Measurements from ENCODE around the gene SYS1.
"Not testable (repeated sequence)": the region's sequence is repeated elsewhere in the genome, so short reads cannot be mapped to it uniquely, and the experiment has no call there.

The SYS1 gene

DNA sequence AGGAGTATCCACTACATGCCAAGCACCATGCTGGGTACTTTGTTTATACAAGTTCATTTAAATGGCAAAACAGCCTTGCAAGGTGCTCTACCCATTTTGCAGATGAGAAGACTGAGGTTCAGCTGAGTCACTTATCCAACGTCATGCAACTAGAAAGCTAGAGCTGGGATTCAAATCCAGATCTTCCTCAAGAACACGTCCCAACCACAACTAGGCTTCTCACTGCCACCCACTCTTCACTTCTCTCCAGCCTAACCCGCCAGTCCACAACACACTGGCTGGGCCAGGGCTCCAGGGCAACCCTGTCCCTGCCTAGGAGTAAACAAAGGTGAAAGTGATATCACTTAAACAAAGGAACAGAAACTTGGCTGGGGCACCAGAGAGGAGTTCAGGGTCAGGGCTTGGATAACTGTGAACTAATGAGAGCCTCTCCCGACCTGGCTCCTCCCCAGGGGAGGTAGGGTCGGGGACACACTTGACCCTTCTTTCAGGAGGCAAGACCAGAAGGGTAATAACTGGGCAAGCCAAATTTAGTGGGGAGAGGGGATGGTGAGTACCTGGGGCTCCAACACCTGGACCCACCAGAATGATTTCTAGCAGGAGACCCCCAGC lies 22.6 kb upstream of the SYS1 start:
- no peak for DNase-seq

DNA sequence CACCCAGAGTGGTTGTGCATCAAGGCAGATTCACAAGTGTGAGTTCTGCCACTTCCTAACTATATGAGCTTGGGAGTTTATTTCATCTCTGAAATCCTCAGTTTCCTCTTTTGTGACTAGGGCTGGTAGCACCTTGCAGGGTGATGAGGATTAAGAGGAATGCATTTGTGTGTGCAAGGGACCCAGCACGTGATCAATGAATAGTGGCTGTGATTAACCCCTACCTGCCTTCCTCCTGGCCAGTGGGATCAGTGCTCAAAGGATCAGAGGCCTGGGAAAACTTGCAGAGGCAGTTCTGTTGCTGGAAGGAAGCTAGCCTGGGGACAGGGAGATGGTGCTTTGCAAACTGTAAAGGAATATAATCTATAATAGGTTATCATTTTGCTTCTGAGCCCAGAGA lies 22.0 kb upstream of the SYS1 start:
- DNase-seq: no peak

DNA sequence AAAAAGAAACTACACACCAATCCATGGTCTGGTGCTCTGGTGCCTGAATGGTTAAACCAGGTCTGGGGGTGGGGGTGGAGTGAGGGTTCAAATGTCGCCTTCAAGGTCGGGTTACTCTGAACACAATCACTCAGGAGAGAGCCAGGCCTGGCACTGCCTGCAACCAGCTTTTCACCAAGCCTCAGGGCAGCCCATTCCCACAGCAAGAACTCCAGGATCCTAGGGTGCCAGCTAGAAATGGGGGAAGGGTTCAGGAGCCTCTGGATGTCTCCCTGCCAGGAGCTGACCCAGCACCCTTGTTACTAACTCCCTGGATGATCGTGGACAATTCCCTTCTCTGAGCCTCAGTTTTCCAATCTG lies 21.4 kb upstream of the SYS1 start:
- DNase-seq: no peak

DNA sequence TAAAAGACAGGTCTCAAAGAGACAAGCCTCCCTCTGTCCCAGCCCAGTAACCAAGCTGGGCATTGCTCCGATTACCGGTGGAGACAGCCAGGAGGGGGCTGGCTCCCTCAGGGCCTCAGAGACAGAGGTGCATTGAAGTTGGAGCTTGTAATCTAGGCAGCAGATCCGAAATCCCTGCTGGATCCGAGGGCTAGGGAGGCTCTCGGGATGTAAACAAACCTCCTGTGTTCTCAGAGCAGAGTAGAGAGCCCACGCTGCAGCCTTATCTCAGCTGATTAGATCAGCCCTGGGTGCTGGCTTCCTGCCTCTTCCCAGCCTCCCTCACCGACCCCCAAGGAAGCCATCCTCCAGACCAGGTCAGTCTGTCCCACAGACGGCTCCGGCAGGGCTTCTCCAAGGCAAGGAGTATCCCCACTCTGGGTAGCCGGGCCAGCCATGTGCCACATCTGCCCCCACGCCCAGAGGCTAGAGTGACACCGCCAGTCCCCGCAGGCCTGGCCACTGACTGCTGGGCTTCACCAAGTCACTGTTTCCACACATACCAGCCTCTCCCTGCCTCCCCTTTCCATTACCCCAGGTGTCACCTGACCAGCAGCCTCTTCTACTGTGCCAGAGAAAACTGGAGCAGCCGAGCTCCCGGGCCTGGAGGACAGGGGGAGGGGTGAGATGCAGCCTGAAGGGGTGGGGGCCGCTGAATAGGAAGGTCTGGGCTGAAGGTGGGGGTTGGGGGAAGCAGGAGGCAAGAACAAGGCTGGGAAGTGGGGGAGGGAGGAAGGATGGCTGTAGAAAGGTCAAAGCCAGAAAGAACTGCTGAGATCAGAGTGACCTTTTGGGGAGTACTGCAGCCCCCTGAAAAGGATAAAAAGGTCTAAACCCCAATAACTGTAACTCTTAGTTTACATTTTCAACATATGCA lies 20.8 kb upstream of the SYS1 start:
- no peak for DNase-seq

DNA sequence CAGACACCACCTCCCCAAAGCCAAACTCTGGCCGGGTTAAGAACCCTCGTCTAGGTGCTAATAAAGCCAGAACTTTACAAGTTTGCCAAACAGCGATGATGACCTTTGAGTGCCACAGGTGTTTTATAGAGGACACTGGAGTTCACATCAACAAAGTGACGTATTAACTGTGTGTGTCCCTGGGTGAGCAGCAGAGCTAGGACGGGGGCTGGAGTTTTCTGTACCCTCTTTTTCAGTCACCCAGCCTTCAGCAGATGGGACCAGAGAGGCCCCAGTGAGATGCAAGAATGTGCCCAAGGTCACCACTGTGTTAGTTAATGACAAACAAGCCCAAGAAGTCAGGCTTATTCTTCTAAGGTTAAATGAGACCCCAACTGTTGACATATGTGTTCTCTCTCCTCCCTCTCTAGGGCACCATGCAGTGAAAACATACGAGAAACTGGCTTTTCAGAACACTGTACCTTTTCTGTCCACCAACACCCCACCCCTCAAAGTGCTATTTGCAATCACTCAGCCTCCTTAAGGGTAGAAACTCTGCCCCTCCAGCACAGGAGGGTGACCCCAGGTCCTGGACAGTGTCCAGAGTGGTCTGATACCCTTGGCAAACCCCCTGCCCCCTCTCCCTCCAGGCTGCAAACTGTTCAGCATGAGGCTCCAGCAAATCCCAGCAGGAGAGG lies 20.0 kb upstream of the SYS1 start:
- no peak for DNase-seq

DNA sequence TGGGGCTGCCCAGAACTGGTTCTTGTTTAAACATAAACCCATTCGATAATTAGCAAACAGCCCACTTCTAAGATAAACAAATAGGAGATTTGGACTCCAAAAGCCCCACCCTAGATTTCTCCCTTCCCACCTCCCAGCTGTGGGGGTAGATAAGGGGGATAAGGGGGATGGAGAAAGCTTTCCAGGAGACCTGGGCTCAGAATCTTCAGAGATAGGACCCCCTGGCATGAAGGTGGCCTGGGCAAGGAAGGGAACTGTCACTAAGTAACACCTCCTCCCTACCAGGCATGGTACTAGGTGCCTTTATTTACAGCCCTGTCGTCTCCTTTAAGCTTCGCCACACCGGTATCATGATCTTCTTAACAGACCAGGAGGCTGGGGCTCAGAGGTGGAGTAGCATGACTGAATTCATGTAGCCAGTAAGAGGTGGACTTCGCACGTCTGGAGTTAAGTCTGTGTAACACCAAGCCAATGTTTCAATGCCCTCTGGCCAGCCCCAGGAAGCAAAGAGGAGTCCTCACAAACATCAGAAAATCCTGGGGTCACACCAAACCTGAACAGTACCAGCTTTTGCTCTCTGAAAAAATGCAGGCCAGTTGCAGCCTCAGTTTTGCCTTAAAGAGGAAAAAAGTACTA lies 19.3 kb upstream of the SYS1 start:
- peak; percentile 26 for DNase-seq

DNA sequence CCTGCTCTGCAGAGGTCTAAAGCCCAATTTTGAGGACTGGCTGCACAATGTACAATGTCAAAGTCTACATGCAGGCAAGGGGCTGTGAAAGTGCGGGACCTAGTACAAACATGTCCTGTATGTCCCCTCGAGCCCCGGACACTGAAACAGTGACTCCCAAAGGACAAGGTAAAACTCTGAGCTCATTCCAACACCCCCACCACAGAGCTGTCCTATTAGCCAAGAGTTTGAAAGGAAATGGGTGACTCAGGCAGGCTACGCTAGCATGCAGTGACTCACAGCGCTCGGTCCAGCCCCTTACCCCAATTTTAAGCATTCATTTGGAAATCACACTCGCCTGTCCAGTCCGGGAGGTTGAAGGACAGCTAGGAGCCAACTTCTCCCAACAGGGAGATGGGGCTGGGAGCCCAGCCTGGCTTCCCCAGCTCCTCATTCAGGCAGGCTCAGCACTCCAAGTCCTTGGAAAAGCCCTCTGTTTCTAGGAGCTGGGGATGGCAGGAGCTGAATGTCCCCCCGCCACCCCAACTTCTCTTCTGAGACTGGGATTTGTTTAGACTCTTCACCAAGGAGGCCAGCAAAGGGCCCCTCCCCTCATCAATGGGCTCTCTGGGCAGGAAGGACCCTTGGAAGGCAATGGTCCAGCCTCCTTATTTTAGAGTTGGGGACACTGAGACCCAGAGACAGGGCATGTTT lies 18.6 kb upstream of the SYS1 start:
- DNase-seq: no peak

DNA sequence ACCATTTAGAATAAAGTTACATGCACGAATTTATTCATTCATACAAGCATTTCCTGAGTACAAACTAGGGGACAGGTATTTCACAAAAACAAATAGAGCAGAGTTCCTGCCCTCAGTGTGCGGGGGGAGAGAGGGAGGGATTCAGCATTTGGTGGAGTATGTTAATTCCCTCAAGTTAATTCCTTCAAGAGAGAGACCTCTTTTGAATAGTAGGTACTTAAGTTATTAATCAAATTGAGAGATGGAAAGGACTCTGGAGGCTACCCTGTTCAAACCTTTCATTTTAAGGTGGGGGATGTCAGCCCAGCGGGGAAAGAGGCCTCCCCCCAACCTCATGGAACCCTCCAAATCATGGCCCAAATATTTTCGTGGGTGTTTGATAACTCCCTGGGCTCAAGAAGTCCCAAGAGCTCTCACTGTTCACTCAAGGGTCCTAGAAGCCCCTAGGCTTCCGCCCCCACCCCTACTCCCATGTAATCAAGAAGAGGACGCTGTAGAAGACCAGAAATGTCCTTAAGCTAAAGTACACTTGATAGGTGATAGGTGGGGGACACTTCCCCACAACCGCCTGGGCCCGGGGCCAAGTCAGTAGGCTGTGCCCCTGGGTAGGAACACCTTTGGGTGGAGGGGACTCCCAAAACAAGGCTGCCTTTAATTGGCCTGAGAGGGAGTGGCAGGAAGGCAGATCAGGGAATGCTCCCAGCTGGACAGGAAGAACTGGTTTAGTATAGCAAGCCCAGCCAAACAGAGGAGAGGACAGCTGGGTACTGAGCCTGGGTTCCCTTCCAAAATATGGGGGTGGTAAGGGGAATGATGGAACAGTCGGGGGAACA lies 17.6 kb upstream of the SYS1 start:
- no peak for DNase-seq

DNA sequence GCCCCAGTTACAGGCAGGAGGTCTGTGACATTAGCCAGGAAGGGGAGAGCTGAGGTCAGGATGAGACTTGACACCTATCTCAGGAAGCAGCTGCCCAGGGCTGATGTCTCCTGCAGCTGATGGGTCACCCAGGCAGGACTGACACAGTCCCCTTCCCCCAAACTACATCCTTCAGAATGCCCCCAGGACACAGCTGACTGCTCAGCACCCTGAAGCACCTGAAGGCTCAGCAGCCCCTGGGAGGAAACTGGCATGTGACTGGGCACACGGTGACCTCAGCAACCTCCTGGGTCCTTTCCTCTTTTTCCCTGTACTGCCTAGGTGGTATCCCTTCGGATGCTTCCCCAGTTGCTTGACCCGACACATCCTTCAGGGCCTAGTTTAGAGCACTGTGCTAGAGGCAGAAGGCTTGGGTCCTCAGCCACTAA lies 16.7 kb upstream of the SYS1 start:
- no peak for DNase-seq

DNA sequence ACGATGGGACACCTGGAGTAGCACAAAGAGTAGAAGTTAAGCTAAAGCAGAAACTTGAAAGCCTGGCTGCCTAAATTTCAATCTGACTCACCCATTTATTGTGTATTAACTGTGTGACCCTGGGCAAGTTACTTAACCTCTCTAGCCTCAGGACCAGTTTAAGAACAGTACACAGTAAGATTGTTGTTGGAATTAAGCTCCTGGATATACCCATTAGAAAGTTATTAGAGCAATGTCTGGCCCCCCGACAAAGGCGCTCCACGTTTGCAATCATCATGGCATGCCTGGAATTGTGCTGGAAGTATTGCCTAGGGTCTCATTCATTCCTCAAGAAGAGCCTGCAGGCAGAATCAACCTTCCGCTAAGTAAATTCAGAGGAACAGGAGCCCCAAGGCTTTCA lies 16.1 kb upstream of the SYS1 start:
- no peak for DNase-seq

DNA sequence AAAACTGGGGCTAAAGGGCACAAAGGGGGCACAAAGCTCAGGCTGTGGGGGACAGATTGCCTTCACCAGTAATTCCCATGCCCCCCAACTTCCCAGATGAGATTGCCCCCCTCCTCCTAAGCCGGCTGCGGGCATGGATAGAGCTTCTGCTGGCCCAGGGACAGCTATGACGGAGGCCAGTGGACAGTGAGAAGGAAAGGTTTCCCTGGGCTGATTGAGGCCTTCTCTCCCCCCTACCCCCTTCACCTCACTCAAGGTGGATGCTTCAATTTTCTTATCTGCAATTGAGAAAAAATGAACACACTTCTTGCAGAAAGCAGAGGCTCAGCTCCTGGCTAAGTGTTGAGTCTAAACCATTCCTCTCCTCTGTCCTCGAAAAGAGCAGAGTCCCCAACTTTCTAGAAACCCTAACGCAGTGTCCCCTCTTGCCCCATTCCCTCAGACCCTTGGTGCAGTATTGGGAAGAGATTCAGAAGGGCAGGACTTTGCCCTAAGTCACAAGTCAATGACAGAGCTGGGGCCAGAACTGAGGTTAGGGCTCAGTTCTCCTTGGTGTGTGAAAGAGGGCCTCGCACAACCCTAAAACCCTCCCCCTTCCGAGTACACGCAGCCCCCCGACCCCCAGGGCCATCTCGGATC lies 15.5 kb upstream of the SYS1 start:
- no peak for DNase-seq

DNA sequence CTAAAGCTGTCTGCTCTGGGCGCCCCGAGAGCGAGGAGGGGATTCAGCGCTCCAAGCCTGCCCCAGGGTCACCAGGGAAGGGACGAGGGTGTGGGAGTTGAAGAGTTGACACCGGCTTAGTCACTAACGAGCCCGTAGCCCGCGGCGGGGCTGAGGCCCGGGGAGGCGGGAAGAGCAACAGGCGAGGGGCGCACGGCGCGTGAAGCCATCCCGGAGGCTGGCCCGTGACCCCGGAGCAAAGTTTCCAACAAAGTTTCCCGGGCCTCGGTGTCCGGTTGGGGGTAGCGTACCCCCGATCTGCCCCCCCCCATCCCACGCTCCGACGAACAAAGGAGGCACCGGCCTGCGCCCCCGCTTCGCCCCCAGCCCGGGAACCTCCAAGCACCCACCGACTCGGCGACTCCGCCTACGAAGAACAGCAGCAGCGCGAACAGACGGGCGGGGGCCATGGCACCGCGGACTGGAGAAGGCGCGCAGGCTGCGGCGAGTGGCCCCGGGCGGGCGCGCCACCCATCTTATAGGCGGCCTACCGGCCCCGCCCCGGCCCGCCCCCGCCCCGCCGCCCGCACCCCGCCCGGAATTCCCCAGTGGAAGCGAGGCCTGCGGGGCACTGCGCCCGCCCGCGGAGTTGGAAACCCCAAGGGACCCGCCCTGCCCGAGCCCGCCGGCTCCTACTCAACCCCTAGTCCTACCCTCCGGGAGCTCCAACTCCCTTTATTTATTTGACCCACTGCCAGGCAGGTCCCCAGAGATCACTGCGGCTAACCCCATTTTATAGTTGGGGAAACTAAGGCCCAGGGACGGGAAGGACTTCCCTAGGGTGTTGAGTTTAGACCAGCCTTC lies 14.8 kb upstream of the SYS1 start, which contains the start of gene SDC4:
Gene SDC4 (minus strand): TSS at position 489 of the 843 bp plus-strand sequence. CDS start 40 bp downstream, at position 449.
- DNase-seq: no peak

DNA sequence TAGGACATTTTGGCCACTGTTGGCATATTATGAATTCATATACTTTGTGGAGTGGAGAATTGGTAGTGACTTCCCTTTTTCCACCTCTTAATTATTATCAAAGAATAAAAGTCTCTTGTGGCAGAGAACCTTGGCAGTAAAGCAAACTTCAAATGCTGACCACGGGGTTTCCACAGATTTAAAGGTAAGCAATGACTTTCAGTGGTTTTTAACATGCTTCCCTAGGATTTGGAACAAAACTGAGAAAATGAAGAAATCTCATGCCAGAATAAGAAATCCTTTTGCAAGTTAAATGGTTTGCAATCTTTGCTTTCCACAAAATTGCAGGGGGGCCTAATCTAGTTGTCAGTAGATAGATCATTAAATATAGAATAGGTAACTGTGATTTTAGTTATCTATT lies 12.7 kb upstream of the SYS1 start:
- no peak for DNase-seq

DNA sequence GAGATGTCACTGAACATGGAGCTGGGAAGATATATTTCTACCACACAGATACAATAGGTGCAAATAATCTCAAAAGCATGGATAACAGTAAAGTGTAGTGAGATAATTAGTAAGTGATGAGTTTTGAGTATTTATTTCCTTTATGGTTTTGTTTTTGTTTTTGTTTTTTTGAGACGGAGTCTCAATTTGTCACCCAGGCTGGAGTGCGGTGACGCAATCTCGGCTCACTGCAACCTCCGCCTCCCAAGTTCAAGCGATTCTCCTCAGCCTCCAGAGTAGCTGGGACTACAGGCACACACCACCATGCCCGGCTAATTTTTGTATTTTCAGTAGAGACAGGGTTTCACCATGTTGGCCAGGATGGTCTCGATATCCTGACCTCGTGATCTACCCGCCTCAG lies 12.2 kb upstream of the SYS1 start:
- not testable (repeated sequence) for DNase-seq

DNA sequence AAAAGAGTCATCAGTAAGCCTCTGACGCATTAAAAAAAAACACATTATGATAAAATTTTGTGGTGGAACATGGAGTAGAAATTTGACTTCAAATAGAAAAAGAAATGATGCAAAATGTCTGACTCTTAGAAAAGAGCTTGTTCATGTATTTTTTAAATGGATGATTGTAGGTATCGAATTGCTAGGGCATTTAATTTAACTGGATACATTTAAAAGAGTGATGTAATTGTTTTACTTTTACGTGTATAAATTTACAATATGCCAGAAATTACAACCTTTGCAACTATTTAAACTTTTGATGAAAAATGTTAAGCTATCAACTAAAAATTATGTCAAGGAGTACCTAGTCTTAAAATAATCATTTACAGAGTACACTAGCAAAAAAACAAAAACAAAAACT lies 10.2 kb upstream of the SYS1 start:
- DNase-seq: no peak

DNA sequence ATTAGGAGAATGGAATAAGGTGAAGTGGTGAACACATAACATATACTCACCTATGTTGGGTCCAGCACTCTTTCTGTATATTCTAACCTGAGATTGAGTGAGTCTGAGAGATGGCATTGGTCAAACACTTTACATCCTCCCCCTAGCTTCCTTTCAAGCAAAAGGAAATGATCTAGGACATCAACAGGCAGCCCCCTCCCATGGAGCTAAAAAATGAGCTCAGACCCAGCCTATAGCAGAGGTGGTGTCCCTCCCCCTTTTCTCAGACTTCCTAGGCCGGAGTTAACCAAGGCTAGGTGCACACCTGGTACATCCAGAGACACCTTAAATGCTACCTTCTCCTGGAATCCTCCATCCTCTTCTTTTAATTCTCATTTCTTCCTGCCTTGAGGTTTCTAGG lies 9.2 kb upstream of the SYS1 start:
- no peak for DNase-seq

DNA sequence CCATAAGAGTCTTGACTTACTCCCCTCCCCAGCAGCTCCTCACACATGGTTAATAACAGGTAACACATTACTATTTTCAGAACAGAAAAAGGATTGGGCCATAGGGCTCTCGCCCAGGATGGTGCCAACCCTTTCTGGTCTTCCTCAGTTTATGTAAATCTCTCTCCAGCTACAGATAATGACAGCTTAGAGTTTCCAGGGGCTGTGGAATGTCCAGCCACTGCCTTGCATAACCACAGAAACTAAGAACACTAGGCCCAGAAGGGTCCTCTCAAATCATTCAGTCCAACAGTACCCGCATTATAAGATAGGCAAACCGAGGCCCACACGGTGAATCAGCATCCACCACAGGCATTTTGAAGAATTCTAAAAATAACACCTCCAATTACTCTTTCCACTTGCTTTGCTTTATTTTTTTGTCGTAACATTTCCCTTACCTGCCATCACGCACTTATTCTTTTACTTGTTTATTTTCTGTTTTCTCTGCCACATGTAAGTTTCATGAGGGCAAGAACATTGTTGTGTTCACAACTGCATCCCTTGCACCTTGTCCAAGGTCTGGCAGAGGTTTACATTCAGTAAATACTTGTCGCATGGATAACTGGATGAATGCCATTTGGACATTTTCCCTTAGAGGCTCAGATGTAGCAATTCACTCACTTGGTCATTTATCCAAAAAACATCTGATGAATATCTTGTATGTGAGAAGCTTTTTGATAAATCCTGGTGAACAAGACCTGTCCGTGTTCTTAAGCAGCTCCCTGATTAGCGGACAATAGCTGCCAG lies 8.3 kb upstream of the SYS1 start:
- DNase-seq: no peak

DNA sequence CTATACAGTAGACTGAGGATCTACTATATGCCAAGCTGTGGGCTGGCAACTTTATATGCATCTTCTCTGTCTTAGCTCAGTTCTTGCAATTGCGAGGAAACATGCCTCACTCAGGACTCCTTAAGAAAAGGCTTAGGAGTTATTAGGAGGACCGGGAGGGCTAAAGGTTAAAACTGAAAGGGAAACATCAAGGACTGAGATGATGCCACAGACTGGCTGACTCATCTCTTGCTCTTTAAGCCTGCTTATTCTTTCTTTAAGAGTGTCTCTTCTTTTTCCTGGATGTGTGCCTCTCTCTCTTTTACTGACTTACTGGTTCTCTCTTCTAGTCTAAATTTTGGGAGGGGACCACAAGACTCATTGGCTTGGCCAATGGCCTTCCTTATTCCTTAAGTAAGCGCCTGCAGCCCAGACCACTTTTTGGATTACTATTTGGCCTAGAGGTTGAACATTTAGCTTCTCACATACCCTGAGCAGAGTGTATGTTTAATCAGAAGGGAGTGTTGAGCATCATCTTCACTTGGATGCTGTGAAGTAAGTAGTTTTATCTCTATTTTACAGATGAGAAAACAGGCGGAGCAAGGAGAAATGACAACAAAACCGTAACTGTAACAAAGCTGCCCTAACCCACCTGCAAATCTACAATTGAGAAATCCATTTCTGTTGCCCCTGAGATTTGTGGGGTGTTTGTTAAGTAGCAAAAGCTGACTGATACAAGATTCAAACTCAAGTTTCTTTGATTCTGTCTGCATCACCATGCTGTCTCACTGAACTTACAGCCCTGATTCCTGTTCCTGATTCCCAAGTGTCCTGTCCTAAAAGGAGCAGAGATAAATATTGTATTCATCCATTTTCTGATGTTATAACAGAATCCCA lies 7.5 kb upstream of the SYS1 start:
- no peak for DNase-seq

Measured in NCI-H1092 (cell line).